HepG2 (cell line): ENCODE measurements around the gene SFXN5. TPM values are rescaled to one million over a fixed set of nuclear protein-coding genes. Genes with fewer than 3 reads are reported as not detected.

Experiments
- ATRX ChIP-seq: sonication (generic); formaldehyde crosslinking; IDR thresholded peaks from 2 replicates; pipeline ENCODE4 v1.4.0; 2020; ENCODE audit warnings: missing genetic modification reagents, borderline replicate concordance
- EP300 ChIP-seq, 3 experiments: sonication (generic) in 1 of 3; formaldehyde crosslinking in 1 of 3; IDR thresholded peaks; 2 replicates each; pipeline versions ENCODE4 v1.5.1 to v1.6.1; 2011 to 2020; ENCODE audit warnings: low read depth in 2 of 3, low read length in 2 of 3, borderline replicate concordance in 1 of 3, improper control_type of control experiment in 1 of 3, mild to moderate bottlenecking in 1 of 3, missing genetic modification reagents in 1 of 3, moderate library complexity in 1 of 3
- FOXA1 ChIP-seq, 2 experiments: fragments of 450-650 bp in 1 of 2; sonication (generic) in 1 of 2; formaldehyde crosslinking in 1 of 2; IDR thresholded peaks; 2 replicates each; pipeline versions ENCODE4 v1.4.0 to v1.6.1; 2016 to 2020; ENCODE audit warnings: missing genetic modification reagents in 1 of 2
- HNRNPUL1 ChIP-seq: fragments of 200-400 bp; formaldehyde crosslinking; IDR thresholded peaks from 2 replicates; pipeline ENCODE4 v1.6.1; 2017; ENCODE audit warnings: low read depth, mild to moderate bottlenecking, low read length, moderate library complexity
- NR2C2 ChIP-seq: sonication (generic); formaldehyde crosslinking; IDR thresholded peaks from 2 replicates; pipeline ENCODE4 v1.4.0; 2020; ENCODE audit warnings: missing genetic modification reagents, mild to moderate bottlenecking, moderate library complexity, borderline replicate concordance
- PBX2 ChIP-seq: IDR thresholded peaks from 2 replicates; pipeline ENCODE4 v1.6.1; 2016; ENCODE audit warnings: control low read depth
- SAFB2 ChIP-seq: sonication (generic); formaldehyde crosslinking; IDR thresholded peaks from 2 replicates; pipeline ENCODE4 v1.5.1; 2020; ENCODE audit warnings: missing genetic modification reagents, low read depth, mild to moderate bottlenecking, borderline replicate concordance
- TOPORS ChIP-seq: sonication (generic); formaldehyde crosslinking; IDR thresholded peaks from 2 replicates; pipeline ENCODE4 v1.8.0; 2023; ENCODE audit warnings: mild to moderate bottlenecking, missing genetic modification reagents
- TP53 ChIP-seq: sonication (generic); formaldehyde crosslinking; conservative IDR thresholded peaks from 2 replicates; pipeline ENCODE4 v1.4.0; 2020; ENCODE audit warnings: missing genetic modification reagents
- ZFP91 ChIP-seq: sonication (generic); formaldehyde crosslinking; IDR thresholded peaks from 2 replicates; pipeline ENCODE4 v1.9.0; 2022; ENCODE audit warnings: missing genetic modification reagents, mild to moderate bottlenecking, borderline replicate concordance
- ZNF263 ChIP-seq: sonication (generic); formaldehyde crosslinking; IDR thresholded peaks from 2 replicates; pipeline ENCODE4 v1.4.0; 2020; ENCODE audit warnings: missing genetic modification reagents
- ZNF512B ChIP-seq: sonication (generic); formaldehyde crosslinking; IDR thresholded peaks from 2 replicates; pipeline ENCODE4 v1.5.1; 2020; ENCODE audit warnings: missing genetic modification reagents, mild to moderate bottlenecking, borderline replicate concordance
- ZNF646 ChIP-seq: sonication (generic); formaldehyde crosslinking; IDR thresholded peaks from 2 replicates; pipeline ENCODE4 v1.9.0; 2021; ENCODE audit warnings: mild to moderate bottlenecking, missing genetic modification reagents
- ZNF747 ChIP-seq: sonication (generic); formaldehyde crosslinking; IDR thresholded peaks from 2 replicates; pipeline ENCODE4 v1.8.1; 2023; ENCODE audit warnings: missing genetic modification reagents, mild to moderate bottlenecking, borderline replicate concordance
- polyA plus RNA-seq, 8 experiments: library from polyadenylated mRNA; depleted of rRNA in 3 of 8; stranded (reverse) in 7 of 8; unstranded in 1 of 8; fragments of >200 nt; fragmentation: Illumina TruSeq in 4 of 8; extraction: Trizol in 4 of 8; gene quantifications; 2 replicates each; pipeline versions ENCODE4 v1.2.1 to v1.2.3, GENCODE V29; 2011 to 2016; ENCODE audit warnings: low read depth in 4 of 8, missing spikeins in 1 of 8, mixed read lengths in 1 of 8; ENCODE audit not compliant: insufficient read depth in 1 of 8
- total RNA-seq, 5 experiments: library from RNA; depleted of rRNA; stranded (reverse); fragments of >200 nt; fragmentation: Illumina TruSeq; extraction: Trizol; gene quantifications; 2 replicates each; pipeline ENCODE4 v1.2.3, GENCODE V29; 2016; ENCODE audit warnings: low read depth in 1 of 5

SFXN5 gene
- total and polyA plus RNA-seq, 2 of the 13 experiments (the other 11 are each of a cell fraction or from before 2014, with no cell fraction given): 34.9 to 37.4 TPM

- TF ChIP-seq TP53 (CRISPR knock-in tag) (no peak), ZNF747 (CRISPR knock-in tag) (0 out of 2 replicates have a peak, but pooled peaks have one; percentile 23), HNRNPUL1 (no peak), SAFB2 (CRISPR knock-in tag) (no peak), ZNF263 (CRISPR knock-in tag) (no peak), EP300 (IDR thresholded peaks at IDR 0.05; ENCODE audit: low read depth in 2 of 2, low read length in 2 of 2) (peak in 1 of 2 experiments; percentile 69; a peak in 2 of 4 replicates), EP300 (CRISPR knock-in tag; IDR thresholded peaks at IDR 0.05; ENCODE audit: borderline replicate concordance) (no peak), PBX2 (CRISPR knock-in tag) (peak; percentile 77), FOXA1 (IDR thresholded peaks at IDR 0.05) (peak; percentile 42; the same call in 1 of the 2 replicates), FOXA1 (CRISPR knock-in tag; IDR thresholded peaks at IDR 0.05) (peak; percentile 94), NR2C2 (CRISPR knock-in tag) (peak; percentile 66; the same call in 1 of the 2 replicates), ZNF646 (no peak), ATRX (CRISPR knock-in tag) (no peak), TOPORS (CRISPR knock-in tag) (no peak), ZNF512B (0 out of 2 replicates have a peak, but pooled peaks have one; percentile 16), ZFP91 (peak; percentile 45; the same call in 1 of the 2 replicates)
These were observed 50.0 kb downstream of the SFXN5 start (continued) for GRCh38 chr2:73021371-73022010.
